HG03095 (cell line): ENCODE results near the gene FRAS1.
"Not testable (repeated sequence)": the region's sequence is repeated elsewhere in the genome, so short reads cannot be mapped to it uniquely, and the experiment has no call there.

Source experiments
- ATAC-seq: cut with Tn5 transposase; IDR thresholded peaks from one replicate; pipeline ENCODE4 v1.9.1; 2021; ENCODE audit warnings: moderate library complexity; ENCODE audit not compliant: unreplicated experiment

FRAS1 gene

DNA sequence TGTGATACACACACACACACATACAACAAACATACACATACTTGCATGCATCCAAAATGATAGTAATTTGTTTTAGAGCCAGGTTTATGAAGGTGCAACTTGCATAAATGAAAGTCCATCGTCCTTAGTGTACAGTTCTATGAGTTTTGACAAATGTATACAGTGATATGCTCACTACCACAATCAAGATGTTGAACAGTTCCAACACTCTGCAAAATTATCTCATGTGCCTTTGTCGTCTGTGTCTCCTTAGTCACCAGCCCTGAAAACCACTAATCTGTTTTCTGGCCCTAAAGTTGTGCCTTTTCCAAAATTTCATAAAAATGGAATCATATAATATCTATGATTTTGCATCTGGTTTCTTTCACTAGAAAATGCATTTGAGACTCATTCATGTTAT, 426.7 kb downstream of the FRAS1 start:
- no peak for ATAC-seq

DNA sequence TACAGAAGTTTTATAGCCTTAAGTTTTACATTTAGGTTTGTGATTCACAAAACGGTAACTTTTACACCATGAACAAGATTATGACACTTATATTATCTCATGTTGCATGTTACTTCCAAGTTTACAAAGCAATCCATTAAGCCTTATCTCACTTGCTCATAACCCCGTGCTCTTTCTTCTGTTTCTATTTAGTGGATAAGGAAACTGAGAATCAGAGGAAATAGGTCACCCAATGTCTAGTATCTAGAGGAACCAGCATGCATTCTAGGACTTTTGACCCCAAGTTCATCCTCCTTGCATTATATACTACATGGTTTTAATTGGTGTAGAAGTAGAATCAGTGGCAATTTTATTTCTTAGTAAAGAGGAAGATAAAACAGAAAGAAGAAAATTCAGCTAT, 427.5 kb downstream of the FRAS1 start:
- ATAC-seq = no peak

DNA sequence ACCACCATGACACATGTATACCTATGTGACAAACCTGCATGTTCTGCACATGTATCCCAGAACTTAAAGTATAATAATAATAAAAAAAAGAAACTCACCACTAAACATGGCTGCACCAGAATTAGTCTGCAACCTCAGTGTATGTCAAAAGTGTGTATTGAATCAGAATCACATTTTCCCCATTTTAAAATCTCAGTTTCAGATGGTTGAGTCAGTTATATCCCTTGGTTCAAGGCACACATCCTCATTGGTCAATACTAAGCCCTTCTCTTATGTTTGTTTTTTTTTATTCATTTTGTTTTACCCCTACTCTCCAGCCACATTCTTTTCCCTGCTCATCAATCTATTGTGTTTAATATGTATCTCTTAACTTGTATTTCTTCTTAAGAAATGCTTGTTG, 436.6 kb downstream of the FRAS1 start:
- no peak for ATAC-seq

DNA sequence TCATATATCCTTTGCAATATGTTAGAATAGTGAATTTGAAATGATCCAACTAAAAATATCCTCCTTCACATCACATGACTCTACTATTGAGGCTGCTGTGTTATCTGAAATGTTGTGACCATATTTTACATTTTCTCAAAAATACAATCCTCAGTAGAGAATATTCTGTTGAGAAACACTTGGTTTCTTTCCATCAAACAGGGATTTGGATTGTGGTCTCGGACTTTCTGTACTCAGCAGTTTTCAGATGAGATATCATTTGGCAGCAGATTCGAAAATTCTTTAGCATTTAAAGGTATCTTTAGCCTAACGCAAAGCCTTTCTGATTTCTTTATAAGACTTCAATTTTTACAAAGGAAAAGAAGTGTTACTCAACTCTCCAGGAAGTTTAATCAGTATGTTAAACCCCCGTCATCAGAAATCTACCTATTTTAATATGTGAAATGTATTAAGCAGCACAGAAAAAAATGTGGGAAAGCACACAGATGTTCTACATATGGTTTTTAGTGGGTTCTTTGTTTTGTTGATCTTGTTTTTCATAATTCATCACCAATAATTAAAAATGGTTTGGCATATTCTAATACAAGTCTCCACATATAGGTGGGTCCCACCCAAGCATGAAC, 439.0 kb downstream of the FRAS1 start:
- ATAC-seq = no peak

DNA sequence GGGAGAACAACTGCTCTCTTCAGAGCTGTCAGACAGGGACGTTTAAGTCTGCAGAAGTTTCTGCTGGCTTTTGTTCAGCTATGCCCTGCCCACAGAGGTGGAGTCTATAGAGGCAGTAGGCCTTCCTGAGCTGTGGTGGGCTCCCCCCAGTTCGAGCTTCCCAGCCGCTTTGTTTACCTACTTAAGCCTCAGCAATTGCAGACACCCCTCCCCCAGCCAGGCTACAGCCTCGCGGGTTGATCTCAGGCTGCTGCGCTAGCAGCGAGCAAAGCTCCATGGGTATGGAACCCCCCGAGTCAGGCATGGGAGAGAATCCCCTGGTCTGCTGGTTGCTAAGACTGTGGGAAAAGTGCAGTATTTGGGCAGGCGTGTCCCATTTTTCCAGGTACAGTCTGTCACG, 449.1 kb downstream of the FRAS1 start:
- not testable (repeated sequence) for ATAC-seq

DNA sequence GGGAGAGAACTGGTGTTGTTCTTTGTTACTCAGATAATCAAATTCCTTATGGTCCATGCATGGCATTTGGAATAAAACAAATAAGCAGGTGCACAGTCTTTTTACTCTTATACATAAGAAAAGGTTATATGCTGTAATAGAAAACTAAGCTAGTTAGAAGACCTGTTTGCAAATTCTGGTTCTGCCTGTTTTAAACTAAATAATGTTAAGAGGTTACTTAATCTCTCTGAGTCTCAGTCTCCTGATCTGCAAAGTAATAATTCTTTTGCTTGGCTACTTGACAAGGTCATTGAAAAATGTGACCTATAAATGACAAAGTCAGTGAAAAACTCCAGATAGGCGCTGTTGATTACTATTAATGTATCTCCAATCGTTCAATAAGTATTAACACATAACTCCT, 451.9 kb downstream of the FRAS1 start:
- ATAC-seq = no peak

DNA sequence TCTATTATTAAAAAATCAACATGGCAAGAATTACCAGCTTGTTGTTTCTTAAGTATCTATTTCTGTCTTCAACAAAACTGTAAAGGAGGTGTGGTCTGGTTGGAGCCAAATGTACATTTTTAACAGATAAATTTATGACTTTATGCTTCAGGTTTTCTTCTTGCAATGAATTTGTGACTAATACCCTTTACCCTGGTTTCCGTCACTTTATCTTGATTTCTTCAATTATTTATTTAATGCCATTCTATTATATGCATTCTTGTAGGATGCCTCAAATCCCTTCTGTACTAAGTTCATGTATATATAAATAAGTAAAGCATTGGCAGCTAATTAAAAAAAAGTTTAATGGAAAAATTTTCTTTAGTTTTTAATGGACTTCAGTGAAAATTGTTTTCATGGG, 453.0 kb downstream of the FRAS1 start:
- no peak for ATAC-seq

DNA sequence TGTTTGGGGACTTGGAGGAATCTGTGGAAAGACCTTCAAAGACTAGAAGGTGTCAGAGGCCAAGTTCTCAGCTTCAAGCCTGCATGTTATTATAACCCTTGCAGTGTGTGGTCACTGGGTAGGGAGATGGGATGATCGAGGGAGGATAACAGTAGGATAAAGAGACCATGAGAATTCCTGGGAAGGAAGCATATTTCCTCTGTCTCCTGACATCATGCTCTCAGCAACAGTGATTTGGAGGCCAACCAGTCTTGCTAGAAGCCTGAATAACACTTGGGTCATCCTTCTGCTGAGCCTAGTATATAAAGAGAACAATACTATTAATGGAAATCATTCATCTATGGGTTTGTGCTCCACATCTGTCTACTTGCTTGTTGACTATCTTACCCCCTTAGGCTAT, 453.6 kb downstream of the FRAS1 start:
- ATAC-seq = no peak

DNA sequence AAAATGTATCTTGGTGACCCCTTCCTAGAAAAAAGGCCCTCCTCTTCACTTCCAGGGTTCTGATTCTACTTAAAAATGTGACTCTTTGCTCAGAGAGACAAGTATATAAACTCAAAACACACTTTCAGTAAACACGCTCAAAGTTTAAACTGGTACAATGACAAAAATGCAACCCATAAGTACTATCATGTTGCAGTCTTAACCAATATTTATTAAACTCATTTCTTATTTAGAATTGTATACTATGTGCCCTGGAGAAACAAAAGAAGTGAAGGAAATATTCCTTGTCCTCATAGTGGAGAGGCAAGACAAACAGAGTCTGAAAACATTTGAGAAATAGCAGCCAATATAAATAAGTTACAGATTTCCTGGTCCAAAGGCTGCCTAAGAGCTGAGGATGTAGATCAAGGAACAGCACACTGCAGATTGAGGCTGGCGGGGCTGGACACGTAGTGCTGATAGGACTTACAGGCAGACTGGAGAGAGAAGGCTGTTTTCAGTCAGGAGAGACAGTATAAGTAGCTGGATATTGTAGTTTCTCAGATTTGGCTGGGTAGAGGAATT, 455.3 kb downstream of the FRAS1 start:
- no peak for ATAC-seq

DNA sequence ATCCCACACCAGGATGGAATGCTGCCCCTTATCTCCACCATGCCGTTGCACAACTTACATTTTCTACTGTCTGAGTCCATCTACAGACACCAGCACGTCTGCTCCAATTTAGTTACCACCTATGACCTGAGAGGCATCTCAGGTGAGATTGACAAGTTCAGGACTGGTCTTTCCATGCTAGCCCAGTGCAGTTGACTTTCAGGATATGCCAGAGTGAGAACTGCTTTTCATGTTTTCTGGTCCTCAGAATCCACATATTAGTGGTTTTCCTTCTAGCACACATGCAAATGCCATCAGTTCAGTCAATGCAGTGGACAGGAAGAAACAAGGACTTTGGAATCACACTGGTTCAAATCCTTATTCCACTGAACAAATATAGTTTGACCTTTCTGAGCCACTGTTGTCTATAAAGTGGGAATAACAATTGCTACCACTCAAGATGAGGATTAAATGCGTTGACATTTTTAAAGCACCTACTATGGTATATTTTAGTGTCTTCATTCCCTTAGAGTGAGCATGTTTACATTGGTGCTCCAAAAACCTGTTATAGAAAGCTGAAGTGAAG, 456.4 kb downstream of the FRAS1 start:
- no peak for ATAC-seq

DNA sequence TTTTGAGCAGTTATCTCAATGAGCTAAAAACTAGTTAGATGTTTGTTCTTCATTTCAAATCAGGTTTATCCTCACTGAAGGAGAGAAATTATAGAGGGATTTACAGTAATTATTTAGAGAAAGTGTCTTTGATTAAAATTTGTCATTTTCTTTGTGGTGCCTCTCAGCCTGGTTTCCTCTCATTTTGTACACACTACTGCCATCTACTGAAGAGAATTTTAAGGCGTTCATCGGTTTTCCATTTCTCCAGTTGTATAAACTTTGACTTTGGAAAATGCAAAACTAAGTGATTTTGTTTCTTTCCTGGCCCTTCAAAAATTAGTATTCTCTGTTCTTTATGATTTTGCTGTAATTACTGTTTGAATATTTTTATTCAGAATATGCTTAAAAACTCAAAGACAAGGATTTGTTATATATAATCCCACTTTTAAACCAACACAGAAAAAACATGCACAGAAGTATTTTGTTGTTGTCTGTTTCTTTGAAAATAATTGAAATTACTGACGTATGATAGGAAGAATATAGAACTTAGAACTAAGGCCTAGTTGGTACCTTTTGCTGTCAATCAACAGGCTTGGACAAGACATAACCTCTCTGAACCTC, 460.0 kb downstream of the FRAS1 start:
- ATAC-seq = no peak

DNA sequence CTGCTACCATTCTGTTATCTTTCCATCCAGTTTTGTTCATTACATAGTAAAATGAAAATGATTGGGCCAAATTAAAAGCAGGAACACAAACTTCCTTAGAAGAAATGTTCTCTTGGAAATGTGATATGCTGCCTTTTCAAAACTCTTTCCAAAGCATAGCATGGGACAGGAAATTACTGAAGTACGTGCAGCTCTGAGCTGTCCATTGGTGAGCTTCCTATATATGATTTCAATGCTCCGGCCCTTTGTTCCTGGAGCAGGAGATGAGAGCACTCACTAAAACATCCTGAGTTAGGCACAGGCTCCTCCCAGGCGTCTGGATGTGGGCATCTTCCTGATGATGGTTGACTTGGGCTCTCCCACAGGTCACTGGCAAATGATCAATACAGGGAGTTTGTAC, 461.4 kb downstream of the FRAS1 start:
- no peak for ATAC-seq

DNA sequence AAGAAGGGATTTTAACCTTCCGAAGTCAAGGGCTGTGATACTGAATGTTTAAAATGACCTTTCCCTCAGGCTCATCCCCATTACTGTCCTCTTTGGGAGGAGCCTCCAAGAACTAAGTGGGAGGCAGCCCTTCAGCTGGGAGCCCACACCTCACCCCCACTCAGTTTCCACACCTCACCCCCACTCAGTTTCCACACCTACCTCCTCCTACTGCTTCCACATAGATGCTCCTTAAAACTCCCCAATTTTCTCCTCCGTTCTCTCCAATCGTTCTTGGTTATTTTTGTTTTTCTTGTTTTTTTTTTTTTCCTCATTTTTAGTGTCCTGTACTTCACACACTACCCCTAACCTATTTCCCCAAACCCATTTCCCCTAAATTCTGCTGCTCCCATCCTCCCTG, 462.8 kb downstream of the FRAS1 start:
- no peak for ATAC-seq

DNA sequence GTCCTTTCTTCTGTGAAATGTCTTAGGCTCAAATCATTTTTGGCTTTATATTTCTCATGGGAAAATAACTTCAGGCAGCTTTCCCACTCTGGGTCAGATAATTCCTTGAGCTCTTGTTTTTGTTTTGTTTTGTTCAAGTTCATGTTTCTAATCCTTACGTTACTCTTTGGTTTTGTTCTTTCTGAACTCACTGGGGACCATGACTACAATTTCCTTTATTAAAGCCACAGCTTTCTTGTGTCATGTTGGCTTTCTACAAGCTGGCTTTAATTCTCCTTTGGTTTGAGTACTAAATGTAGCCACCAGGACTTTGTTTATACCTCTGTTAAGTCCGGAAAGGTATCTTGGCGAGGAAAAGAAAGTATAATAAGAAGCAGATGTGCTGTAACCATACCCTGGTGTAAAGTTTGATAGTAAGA, 463.7 kb downstream of the FRAS1 start:
- ATAC-seq = no peak

DNA sequence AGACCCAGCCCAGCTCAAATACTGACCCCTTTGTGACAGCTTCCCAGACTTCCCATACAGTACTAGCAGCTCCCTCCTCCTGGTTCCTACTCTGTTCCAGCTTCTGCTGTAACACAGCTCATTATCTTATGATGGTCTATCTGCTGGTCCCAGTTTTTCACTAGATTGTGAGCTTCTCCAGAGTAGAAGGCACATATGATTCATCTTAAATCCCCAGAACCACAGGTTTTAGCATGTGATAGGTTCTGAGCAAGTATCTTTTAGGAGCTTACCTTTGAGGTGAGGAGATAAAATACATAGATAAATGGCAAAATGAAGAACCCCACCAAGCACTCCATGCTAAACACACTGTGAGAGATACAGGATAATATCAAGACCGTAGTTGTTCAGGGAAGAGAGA, 466.9 kb downstream of the FRAS1 start:
- ATAC-seq = no peak

DNA sequence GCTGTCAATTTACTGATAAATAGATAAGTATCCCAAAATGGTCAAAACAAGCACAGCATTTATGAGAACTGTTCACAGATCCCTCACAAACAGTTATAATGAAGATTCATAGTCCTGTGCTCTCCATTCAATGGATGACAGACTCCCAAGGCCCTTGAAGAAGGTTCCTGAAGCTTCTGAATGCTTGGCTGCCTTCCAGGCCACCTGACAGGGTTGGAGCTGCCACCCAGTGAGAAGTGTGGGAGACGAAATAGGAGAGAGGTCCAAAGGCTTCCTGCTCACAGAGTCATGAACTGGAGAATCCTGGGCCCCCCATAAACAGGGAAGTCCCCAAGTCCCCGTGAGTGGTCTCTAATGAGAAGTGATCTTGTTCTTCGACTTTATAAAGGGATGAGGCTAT, 468.4 kb downstream of the FRAS1 start:
- ATAC-seq = no peak

DNA sequence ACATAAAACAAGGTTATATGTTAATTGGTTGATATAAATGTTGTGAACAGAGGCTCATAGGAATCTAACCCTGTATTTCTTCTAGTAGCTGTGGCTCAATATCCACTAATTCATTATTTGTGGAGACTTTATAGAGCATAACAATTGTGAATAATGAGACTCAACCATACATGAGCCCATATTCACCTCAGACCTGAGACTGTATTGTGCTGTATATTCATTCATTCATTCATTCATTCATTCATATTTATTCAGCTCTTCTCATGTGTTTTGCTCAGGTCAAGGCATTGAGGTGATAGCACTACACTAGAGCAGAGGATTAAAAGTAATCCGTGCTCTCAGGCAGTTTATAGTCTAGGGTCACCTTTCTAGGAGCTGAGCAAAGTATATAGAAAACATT, 470.0 kb downstream of the FRAS1 start:
- ATAC-seq = no peak

DNA sequence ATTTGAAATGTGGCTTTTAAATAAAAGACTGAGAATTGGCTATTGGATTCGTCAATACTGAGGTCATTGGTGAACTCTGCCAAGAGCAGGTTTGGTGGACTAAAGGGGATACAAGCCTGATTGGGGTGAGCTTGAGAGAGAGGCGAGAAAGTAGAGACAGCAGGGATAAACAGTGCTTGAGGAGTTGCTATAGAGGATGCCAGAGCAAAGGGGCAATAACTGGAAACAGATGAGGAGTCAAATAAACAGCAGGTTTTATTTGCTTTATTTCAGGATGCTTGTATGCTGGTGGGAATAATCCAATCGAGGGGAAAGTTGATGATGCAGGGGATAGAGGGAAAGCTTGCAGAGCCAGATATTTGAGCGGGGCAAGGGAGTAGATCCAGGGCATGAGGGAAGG, 470.4 kb downstream of the FRAS1 start:
- no peak for ATAC-seq

DNA sequence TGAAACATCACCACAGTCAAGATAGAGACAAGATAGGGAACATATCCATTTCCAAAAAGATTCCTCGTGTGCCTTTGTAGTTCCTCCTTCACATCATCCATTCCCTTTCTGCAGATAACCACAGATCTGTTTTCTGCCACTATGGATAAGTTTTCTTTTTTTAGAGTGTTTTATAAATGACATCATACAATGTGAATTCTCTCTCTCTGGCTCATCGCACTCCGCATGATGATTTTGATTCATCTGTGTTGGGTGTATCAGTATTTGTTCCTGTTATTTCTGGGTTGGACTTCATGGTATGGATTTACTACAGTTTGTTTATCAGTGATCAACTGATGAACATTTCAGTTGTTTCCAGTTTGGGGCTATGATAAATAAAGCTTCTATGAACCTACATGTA, 471.2 kb downstream of the FRAS1 start:
- ATAC-seq = no peak

DNA sequence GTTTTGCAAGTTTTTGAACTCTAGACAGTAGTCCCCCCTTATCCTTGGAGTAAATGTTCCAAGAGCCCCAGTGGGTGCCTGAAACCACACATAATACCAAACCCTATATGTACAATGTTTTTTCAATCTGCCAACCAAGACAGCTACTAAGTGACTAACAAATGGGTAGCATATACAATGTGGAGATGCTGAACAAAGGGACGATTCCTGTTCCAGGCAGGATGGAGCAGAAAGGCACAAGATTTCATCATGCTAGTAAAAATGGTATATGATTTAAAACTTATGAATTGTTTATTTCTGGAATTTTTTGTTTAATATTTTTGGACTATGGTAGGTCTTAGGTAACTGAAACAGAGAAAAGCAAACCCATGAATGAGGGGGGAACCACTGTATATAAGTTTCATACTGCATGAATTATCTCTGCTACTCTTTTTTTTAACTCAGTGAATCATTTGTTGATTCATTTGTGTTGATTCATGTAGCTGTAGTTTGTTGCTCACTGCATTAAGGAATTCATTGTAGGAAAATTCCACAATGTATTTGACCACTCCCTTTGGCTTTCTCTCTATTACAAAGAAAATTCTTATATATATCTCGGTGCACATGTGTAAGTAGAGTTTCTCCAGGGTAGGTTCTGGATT, 472.6 kb downstream of the FRAS1 start:
- no peak for ATAC-seq

DNA sequence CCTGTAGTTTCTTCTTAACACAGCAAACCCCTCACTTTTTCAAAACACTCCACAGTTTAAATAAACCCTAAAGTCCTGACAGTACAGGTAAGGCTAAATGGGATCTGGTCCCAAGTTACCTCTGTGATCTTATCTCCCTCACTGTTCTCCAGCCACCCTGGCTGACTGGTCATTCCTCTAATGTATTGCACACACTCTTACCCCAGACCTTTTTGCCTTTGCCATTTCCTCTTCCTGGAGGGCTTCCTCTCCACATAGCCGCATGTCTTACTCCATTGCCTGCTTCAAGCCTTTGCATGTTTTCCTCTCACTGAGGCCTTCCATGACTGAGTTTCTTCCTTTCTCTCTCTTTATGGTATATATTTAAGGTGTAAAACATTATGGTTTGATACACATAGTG, 474.9 kb downstream of the FRAS1 start:
- no peak for ATAC-seq

DNA sequence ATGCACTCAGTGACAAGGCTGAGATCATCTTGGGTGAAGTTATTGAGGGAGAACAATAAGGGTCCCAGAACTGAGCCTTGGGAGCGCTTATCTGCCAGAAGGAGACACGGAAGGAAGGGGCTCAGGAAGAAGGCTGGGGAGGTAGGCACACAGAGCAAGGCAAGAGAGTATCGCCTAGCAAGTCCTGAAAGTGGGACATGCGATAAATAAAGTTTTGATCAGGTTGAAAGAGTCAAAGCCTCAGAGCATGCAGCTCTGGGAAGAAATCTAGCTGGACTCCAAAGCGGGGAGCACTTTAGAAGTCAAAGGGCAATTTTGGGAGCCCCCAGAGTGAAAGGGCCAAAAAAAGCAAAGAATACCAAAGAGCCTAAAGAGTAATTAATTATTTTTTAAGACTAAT, 476.7 kb downstream of the FRAS1 start:
- ATAC-seq = no peak
